NOMO-1 (cell line): ENCODE data around the gene TMEM170B.

ENCODE experiments used
- DNase-seq, 2 experiments: peaks; one replicate each; lab custom pipeline; 2025; ENCODE audit not compliant: unreplicated experiment in 2 of 2; lab: John Stamatoyannopoulos, UW

Gene TMEM170B, protein sequence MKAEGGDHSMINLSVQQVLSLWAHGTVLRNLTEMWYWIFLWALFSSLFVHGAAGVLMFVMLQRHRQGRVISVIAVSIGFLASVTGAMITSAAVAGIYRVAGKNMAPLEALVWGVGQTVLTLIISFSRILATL

DNA sequence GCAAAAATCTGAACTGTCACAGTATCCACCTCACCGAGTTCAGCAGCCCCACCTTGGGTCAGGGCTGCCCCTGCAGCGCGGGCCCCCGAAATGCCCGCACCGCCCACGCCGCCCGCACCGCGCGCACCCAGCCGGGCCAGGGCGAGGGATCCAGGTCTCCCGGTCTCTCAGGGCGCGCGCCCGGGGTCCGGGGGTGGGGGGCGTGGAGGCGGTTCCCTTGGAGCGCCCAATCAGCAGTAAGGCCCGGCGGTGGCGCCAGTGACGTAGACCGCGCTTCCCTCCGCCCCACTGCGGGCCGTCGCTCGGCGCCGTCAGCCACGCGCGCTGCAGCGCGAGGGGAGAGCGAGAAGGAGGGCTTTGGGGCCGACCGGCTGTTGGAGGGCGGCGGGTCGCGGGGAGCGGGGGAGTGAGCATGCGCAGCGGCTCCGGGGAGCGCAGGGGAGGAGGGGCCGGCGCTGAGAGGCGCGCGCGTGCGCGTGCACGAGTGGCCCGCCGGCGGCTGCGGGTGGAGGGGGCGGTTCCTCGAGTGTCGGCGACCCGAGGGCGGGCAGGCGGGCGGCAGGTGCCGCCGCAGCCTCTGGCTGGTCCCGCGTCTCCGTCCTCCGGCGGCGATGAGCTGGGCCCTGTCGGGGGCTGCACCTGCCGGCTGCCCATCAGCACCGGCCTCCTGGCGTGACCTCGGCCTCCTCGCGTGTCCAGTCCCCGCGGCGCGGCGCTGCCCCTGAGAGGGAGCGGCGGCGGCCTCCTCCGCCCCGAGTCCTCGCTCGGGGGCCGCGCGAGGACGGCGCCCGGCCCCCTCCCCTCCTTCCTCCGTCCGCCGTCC is at the start of gene TMEM170B:
Gene TMEM170B, plus strand, starts transcription at position 521 of the 823 bp plus-strand sequence. CDS start 529 bp downstream, outside the sequence.
- DNase-seq: peak; percentile 95 to 97

DNA sequence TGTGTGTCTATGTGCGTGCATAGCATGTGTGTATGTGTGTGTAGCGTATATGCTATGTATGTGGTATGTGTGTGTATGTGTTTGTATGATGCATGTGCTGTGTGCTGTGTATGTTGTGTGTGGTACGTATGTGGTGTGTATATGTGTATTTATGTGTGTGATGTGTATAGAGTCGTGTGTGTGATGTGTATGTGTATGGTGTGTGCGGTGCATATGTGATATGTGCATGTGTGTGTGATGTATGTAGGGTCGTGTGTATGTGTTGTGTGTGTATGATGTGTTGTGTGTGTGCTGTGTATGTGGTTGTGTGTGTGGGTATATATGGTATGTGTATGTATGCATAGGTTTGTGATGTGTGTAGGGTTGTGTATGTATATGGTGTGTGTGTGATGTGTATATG is 46.6 kb upstream of the TMEM170B start:
- no peak for DNase-seq

DNA sequence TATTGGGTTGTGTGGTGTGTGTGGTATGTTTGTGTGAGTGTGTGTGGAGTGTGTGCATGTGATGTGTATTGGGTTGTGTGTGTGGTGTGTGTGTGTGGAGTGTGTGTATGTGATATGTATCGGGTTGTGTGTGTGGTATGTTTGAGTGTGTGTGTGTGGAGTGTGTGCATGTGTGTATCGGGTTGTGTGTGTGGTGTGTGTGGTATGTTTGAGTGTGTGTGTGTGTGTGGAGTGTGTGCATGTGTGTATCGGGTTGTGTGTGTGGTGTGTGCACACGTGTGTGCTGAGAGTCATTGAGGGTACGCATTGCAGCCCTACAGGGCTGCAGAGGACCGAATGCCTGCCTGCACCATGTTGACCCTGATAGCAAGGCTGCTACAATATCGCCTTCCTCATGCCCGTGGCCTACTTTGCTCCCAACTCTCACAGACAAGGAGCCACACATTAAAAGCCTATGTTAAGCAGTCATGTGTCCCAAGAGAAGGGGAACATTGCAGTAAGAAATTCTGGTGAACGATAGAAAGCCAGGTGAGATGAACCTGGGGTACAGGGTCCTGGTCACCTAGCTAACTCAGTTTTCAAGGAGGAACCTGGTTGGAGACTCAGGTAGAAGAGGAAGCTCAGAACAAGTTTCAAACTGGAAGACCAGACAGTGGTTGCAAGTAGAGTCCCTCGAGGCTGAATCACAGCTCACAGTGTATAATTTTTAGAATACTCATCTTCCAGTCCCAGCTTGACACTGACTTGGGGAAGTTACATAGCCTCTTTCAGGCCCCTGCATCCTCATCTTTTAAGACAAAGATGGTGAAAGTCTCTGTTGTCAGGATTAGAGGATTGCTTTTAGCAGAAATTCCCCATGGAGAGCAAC is 45.7 kb upstream of the TMEM170B start:
- DNase-seq: peak in 1 of 2 experiments; percentile 42

DNA sequence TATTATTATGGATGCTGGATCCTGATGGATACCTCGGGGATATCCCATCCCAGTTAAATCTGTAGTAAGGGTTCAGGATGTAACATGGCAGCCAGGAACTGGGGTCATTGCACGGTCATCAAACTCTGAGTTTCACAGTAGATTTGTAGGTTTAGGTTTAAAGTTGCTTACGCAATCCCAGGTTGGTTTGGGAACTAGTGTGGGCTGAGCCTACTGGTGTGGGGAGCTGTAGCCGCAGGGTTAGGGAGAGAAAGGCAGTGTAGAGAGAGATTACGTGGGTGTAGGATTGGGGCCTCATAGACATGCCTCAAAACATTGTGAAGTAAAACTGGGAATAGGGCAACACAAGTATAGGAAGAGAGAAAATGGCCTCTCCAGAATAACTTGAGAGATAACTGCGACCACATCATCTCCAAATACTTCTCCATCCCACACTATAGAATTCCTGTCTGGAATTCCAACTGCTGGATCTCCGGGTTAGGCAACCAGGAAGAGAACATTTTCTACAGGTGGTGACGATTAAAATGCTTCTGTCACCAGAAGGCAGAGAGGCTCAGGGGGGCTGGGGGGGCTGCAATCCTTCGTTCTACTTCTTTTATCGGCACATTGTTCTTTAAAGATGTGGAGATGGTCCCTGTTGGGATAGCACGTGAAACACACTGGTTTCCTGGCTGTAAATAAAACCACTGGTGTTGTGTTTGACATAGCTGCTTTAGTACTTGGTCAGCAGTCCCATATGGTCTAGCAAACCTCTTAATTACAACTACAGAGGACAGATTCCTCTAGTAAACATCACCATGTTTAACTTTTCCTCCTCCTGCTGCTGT is 44.9 kb upstream of the TMEM170B start:
- peak; percentile 5 to 28 for DNase-seq

DNA sequence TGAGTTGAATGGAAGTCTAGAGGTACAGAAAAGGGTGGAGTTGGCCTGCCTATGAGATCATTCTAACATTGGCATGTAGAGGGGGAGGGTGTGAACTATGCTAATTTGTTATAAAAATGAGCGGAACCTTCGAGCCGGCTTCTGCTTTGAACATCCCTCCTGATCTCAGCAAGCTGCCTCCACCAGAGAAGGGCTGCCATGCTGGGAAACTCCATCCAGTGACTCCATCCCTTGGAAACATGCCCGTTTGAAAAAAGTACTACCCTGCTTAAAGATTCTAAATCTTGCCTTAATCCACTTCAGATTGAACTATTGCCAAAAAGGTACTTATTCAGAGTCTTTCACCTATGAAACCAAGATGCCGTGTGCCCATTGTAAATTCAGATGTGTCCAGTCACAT is 43.6 kb upstream of the TMEM170B start:
- DNase-seq: no peak

DNA sequence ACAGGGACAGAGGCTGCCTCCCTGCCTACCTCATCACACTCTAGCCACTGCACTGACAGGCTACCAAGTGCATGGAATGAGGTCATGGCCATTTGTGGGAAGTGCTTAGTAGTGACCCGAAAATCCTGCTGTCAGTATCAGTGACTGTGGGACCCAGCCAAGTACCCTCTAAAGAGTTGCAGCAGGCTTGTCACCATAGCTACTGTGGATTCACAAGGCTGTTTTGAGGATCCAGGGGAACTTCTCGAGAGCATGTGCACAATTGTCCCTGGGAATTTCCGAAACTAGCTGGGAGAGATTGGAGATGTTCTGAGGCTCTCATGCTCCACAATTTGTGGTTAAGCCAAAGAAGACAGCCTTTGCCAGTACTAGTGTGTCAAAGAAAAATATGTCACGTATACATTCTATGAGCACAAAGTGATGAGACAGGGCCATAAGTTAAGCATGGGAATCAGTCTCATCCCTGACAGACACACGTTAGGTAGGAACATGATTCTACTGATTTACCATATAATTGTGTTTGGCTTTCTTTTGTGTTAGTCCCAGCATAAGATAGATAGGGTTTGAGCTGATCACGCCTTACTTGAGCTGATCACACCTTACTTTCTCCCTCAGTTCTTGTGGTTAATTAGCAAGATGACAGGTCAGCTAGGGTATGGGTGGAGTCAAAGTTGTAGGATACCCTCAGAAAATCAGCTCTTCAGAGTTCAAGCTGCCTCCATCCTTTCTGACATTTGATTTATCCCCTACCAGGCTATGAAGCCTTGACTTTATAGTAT is 42.6 kb upstream of the TMEM170B start:
- DNase-seq: no peak

DNA sequence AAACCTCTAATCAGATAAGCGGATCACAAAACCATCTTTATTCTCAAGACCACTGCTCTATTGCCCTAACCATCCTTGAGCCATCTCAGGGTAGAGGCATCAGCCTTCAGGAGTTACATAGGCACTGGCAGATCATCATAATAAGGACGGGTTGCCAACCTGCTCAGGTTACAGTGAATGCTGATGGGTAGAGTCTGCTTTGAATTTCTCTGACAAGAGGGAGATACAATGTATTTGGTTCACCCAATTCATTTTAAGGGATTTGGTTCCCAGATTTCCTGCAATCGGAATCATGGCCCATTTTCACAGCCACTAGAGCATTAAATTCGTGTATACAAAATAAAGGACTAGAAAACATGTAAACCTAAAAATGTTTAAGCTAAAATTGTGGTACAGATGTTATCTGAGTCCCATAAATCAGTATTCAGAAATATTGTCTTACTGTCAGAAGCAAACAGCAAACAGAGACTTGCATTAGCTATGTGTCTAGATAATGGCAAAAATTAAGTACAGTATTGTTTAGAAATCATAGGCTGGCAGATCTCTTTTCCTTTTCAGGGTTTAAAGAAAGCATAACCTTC is 41.9 kb upstream of the TMEM170B start:
- no peak for DNase-seq

DNA sequence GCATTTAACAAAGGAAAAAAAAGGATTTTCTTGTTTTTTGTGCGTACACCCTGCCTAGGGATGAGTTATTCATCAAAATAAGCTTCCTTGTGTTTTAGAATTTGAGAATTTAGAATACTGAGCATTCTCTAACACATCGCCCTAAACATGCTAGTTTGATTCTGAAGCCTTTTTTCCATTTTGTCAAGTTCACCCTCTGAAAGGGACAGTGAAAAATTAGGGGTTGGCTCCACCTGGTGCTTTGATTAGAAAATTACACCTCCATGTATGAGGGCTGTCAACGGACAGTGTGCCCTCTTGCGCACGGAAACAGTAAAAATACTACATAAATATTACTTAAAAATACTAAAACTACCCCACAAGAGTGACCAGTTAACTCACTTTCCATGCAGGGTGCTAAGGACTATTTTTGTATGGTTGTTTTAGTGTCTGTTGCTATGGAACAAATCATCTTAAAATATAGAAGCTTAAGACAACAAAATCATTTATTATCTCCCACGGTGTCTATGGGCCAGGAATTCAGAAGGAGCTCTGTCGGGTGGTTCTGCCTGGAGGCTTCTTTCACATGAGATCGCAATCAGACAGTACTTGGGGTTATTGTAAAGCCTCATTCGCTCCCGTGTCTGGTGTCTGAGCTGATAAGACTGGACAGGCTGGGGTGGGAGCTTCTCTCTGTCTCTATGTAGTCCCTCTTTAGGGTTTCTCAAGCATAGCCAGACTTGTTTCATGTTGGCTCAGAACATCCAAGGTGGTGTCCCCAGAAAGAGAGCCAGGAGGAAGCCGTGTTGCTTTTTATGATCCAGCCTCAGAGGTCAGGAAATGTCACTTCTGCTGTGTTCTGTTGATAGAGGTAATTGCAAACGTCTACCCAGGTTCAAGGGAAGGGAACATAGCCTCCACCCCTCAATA is 41.1 kb upstream of the TMEM170B start:
- peak; percentile 74 to 89 for DNase-seq

DNA sequence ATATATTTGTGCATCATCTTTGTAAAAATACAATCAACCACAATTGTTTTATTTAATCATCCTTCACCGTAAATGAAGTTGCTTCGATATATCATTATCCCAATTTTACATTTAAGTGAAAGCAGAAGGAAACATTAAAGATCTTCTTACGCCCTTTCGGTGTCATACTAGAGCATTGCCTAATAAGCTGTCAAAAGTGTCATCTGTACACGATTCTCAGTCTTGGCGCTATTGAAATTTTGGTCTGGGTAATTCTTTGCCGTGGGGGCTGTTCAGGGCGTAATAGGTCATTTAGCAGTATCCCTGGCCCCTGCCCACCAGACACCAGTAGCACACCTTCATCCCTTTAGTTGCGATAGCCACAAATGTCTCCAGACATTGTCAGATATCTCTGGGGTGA is 40.4 kb upstream of the TMEM170B start:
- peak; percentile 70 to 76 for DNase-seq

DNA sequence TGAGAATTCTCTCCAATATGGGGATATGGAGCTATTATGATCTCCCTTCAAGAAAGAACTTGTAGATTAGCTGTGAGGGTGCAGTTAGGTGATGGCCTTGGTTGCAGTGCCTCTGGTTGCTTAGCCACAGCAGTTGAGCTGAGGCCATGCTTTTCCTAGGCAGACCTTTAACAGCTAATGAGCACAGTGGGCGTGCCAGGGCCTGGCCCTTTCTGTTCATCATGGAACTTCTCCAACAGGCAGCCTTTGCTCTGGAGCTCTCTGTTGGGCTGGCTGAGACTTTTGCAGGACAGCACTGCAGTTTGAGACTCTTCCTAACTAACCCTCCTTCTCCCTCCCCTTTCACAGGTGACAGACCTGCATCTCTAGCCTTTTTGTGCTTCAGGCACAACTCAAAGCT is 39.7 kb upstream of the TMEM170B start:
- DNase-seq: peak in 1 of 2 experiments; percentile 14

DNA sequence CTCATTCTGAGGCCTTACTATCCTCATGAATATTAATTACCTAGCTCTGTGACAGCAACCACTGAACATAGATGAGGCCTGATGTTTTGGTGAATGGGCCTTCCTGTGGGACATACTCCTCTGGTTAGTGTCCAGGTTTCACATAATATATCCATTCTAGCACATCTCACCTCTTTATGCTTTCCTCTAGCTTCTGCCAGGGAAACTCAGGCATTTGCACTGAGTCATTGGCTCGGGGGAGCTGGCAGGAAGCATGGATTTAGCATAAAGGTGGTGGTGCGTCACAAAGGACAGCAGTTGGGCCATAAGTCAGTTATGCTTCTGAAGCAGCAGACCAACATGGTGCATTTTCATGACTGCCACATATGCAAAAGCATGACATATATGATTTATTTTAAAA is 37.5 kb upstream of the TMEM170B start:
- DNase-seq: no peak

DNA sequence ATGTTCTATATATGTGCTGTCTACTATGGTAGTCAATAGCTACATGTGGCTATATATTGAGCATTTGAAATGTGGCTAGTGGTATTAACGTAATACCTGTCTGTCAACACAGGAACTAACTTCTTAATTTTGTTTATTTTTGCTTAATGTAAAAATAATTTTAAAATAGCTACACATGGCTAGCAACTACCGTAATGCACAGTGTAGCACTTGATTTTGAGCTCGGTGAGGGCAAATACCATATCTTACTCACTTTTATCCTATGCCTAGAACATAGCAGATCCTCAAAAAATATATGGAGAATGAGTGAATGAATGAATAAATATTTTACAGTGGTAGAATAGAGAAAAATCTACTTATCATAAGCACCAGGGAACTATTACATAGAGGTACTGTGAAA is 28.1 kb upstream of the TMEM170B start:
- DNase-seq: no peak

DNA sequence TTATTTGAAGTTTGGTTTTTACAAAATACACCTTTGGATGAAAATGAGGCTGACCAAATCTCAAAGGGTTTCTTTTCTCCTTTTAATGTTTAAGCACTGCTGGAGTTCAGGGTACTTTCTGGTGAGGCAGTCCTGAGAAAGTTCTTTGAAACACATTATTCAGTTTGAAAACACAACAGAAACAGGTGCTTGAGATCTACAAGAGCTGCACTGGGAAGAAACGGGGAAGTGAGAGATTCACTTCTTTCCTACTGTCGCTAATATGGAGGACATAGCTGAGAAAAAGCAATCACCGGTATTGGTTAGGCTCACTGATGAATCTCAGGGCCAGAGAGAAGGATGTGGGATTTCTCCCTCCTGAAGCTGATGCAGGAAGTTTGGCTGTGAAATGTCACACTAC is 22.9 kb upstream of the TMEM170B start:
- peak in 1 of 2 experiments; percentile 54 for DNase-seq

DNA sequence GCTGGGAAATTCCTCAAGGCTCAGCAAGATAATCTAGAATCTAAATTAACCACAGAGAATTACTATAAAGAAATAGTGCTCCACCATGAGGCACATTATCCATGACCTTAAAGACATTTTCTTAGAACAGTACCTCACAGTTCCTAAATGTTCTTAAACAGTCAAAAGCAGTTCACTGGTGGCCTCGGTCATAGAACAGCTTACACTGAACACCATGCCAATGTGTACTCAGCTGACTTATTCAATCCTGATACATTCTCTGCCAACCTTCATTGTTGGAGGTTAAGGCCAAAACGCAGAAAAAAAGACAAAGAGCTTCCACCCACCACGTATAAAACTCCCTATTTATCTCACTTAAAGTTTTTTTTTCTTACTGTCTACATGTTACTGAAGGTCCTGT is 21.8 kb upstream of the TMEM170B start:
- no peak for DNase-seq

DNA sequence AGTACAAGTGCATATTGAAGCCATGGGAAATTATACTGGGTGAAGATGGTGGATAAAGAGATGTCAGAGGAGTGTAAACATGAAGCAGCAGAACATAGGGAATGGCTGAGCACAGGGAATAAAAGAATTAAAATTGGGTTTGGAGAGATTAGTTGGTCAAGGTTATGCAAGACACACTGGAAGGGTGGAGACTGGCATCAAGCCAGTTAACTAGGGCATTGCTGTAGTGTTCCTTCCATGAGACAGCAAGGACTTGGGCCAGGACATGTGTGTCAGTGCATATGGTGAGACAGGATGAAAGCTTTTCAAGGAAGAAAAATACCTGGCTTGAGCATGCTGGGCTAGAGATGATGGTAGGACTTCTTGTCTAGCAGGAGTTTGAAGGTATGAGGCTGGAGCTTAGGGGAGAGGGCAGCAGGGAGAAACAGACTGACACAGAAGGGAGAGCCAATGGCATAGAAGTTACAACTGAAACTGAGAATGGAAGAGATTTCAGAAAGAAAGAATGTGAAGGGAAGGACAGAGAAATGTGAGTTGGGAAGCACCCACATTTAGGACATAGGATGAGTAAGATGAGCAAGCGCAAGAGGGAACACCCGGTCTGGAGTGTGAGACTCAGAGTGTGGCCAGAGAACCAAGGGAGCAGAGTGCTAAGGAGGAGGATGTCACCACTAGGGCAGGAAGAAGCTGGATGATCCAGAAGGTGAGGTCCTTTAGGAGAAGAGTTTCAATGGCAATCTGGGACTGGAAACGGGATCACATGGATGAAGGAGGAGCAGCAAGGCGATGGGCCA is 14.5 kb upstream of the TMEM170B start:
- no peak for DNase-seq

DNA sequence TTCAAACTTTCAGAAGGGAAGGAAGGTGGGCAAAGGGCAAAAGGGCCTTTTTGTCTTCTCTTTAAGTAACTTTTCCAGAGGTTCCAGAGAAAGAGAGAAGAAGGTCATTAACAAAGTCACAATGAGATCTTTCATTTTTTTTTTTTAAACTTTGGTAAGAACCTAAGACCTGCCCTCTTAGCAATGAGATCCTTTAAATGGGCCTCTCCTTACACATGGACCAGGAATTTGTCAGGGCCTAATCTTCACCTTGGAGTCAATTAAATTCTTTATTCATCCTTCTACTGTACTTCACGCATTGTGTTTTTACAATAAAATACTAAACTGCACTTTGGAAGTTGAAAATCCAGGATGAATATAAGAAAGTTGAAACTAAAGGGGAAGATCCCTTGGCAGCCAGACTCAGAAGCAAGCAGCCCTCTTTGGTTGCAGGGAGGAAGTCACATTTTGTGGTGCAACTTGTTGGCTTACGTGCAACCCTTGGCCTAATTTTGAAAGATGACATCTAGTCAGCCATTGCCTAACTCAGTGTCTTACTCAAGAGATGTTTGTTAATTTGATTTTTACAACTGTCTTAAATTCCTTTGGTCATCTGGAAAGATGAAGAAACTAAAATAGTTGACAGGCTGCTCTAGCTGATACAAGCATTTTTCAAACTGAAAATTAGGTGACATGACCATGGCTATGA is 11.9 kb upstream of the TMEM170B start:
- peak; percentile 81 to 98 for DNase-seq

DNA sequence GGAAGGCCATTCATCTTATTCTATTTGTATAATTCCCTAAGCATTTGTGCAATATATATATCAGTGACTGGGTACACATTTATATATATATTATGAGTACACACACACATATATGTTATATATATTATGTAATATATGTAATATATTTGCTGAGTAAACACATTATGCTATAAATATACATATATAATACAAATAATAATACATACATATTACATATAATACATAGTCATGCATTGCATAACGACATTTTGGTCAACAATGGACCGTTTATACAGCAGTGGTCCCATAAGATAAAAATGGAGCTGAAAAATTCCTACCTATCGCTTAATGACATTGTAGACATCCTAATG is 11.4 kb upstream of the TMEM170B start:
- DNase-seq: no peak
